SU-DHL-6 (cell line): ENCODE measurements around the gene CYP4F22.

ENCODE experiments used
- EZH2phosphoT487 ChIP-seq: fragments of 200-600 bp; sonication (generic), shearing (Covaris generic); conservative IDR thresholded peaks from 2 replicates; pipeline ENCODE4 v1.6.1; 2018; ENCODE audit warnings: mild to moderate bottlenecking, antibody characterized with exemption, low read length, moderate library complexity, mixed read lengths
- TF ChIP-seq, protein P1 (sequence below): fragments of 200-600 bp; sonication (generic); IDR thresholded peaks from one replicate; pipeline ENCODE4 v1.5.1; 2017; ENCODE audit warnings: antibody characterized with exemption, mild to moderate bottlenecking, low read length, moderate library complexity; ENCODE audit not compliant: insufficient read depth, poor library complexity, severe bottlenecking

DNA sequence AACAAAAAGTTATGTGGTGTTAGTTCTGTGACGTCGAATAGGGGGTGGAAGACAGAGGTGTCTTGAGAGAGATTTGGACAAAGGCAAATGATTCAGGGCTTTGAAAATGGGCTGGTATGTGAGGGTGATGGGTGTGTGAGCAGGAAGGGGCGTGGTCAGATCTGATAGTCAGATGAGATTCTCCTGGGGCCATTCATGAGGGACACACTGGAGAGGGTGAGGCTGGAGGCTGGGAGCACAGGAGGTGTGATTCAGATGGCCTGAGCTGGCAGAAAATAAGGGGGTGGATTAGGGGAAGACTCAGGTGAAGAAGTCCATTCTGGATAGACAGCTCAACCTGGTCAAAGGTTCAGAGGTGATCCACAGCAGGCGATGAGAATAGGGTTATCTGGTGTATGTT, 28.0 kb downstream of the CYP4F22 start:
- TF ChIP-seq, protein P1, sequence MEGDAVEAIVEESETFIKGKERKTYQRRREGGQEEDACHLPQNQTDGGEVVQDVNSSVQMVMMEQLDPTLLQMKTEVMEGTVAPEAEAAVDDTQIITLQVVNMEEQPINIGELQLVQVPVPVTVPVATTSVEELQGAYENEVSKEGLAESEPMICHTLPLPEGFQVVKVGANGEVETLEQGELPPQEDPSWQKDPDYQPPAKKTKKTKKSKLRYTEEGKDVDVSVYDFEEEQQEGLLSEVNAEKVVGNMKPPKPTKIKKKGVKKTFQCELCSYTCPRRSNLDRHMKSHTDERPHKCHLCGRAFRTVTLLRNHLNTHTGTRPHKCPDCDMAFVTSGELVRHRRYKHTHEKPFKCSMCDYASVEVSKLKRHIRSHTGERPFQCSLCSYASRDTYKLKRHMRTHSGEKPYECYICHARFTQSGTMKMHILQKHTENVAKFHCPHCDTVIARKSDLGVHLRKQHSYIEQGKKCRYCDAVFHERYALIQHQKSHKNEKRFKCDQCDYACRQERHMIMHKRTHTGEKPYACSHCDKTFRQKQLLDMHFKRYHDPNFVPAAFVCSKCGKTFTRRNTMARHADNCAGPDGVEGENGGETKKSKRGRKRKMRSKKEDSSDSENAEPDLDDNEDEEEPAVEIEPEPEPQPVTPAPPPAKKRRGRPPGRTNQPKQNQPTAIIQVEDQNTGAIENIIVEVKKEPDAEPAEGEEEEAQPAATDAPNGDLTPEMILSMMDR: no peak
- no peak for TF ChIP-seq EZH2phosphoT487
